GM18868 (cell line): ENCODE measurements around the gene TIGIT.

Source experiments
- ATAC-seq: cut with Tn5 transposase; IDR thresholded peaks from one replicate; pipeline ENCODE4 v1.9.1; 2021; ENCODE audit warnings: mild to moderate bottlenecking, moderate library complexity; ENCODE audit not compliant: unreplicated experiment

The TIGIT gene

GRCh38 chr3:114308830-114309229 lies 15.0 kb downstream of the TIGIT start:
- ATAC-seq: peak; percentile 83

GRCh38 chr3:114310695-114311094 lies 16.9 kb downstream of the TIGIT start:
- ATAC-seq: no peak

- ATAC-seq: no peak
Measured at GRCh38 chr3:114313426-114313825, 19.6 kb downstream of the TIGIT start.

GRCh38 chr3:114314282-114314681 lies 20.5 kb downstream of the TIGIT start:
- ATAC-seq: no peak

GRCh38 chr3:114318295-114318694 lies 24.5 kb downstream of the TIGIT start:
- ATAC-seq: no peak

- no peak for ATAC-seq
Measured at GRCh38 chr3:114319453-114319852, 25.6 kb downstream of the TIGIT start.

GRCh38 chr3:114320246-114320645 lies 26.4 kb downstream of the TIGIT start:
- ATAC-seq: no peak

GRCh38 chr3:114323546-114324254 lies 29.9 kb downstream of the TIGIT start:
- ATAC-seq: no peak

GRCh38 chr3:114327665-114328064 lies 33.8 kb downstream of the TIGIT start:
- no peak for ATAC-seq

GRCh38 chr3:114328345-114328744 lies 34.5 kb downstream of the TIGIT start:
- ATAC-seq: no peak

GRCh38 chr3:114329823-114330222 lies 36.0 kb downstream of the TIGIT start:
- peak; percentile 67 for ATAC-seq

GRCh38 chr3:114331007-114331406 lies 37.2 kb downstream of the TIGIT start:
- ATAC-seq: no peak

GRCh38 chr3:114331710-114332109 lies 37.9 kb downstream of the TIGIT start:
- no peak for ATAC-seq

- peak; percentile 64 for ATAC-seq
Measured at GRCh38 chr3:114332342-114333179, 38.7 kb downstream of the TIGIT start.

- no peak for ATAC-seq
Measured at GRCh38 chr3:114333180-114333922, 39.5 kb downstream of the TIGIT start.

- no peak for ATAC-seq
Measured at GRCh38 chr3:114333923-114334240, 40.1 kb downstream of the TIGIT start.

- no peak for ATAC-seq
Measured at GRCh38 chr3:114336122-114336697, 42.4 kb downstream of the TIGIT start.

GRCh38 chr3:114336857-114337256 lies 43.0 kb downstream of the TIGIT start:
- ATAC-seq: no peak

GRCh38 chr3:114338651-114339357 lies 45.0 kb downstream of the TIGIT start:
- ATAC-seq: no peak

- ATAC-seq: no peak
Measured at GRCh38 chr3:114344492-114344891, 50.7 kb downstream of the TIGIT start.

GRCh38 chr3:114350271-114350670 lies 56.4 kb downstream of the TIGIT start:
- no peak for ATAC-seq
